COR-L47 (cell line): ENCODE data around the gene MRPL55.

Experiments used
- DNase-seq: peaks from one replicate; lab custom pipeline; 2025; lab: John Stamatoyannopoulos, UW

Gene MRPL55

GRCh38 chr1:228147768-228148167 is 38.7 kb upstream of the MRPL55 start:
- no peak for DNase-seq

- DNase-seq = no peak
Observed at GRCh38 chr1:228147151-228147693, 38.1 kb upstream of the MRPL55 start.

- DNase-seq = no peak
Observed at GRCh38 chr1:228146417-228147150, 37.5 kb upstream of the MRPL55 start.

- DNase-seq = no peak
Observed at GRCh38 chr1:228145463-228146416, 36.6 kb upstream of the MRPL55 start.

- DNase-seq = no peak
Observed at GRCh38 chr1:228144993-228145343, 35.9 kb upstream of the MRPL55 start.

- no peak for DNase-seq
Observed at GRCh38 chr1:228144193-228144992, 35.3 kb upstream of the MRPL55 start.

- no peak for DNase-seq
Observed at GRCh38 chr1:228143480-228144192, 34.5 kb upstream of the MRPL55 start.

- peak; percentile 11 for DNase-seq
Observed at GRCh38 chr1:228142701-228143136, 33.6 kb upstream of the MRPL55 start.

GRCh38 chr1:228142155-228142691 is 33.1 kb upstream of the MRPL55 start:
- DNase-seq = no peak

GRCh38 chr1:228141226-228142044 is 32.3 kb upstream of the MRPL55 start:
- DNase-seq = peak; percentile 56

GRCh38 chr1:228140724-228141225 is 31.7 kb upstream of the MRPL55 start:
- no peak for DNase-seq

- DNase-seq = peak; percentile 99
Observed at GRCh38 chr1:228139931-228140723, 31.0 kb upstream of the MRPL55 start, which contains the start of gene GUK1. Gene GUK1, plus strand, starts transcription at chr1:228140279. Its CDS starts 24 bp downstream, at chr1:228140303.

- no peak for DNase-seq
Observed at GRCh38 chr1:228139406-228139930, 30.4 kb upstream of the MRPL55 start.

- no peak for DNase-seq
Observed at GRCh38 chr1:228136901-228137300, 27.8 kb upstream of the MRPL55 start.

- DNase-seq = no peak
Observed at GRCh38 chr1:228134591-228134990, 25.5 kb upstream of the MRPL55 start.

- DNase-seq = no peak
Observed at GRCh38 chr1:228131766-228132165, 22.7 kb upstream of the MRPL55 start.

- DNase-seq = no peak
Observed at GRCh38 chr1:228125185-228125584, 16.1 kb upstream of the MRPL55 start.

- no peak for DNase-seq
Observed at GRCh38 chr1:228123505-228123904, 14.4 kb upstream of the MRPL55 start.
